Omental fat pad (tissue), 4 donors: ENCODE results near the gene MARCHF3. TPM values are rescaled to one million over a fixed set of nuclear protein-coding genes. Genes with fewer than 3 reads are reported as not detected.
"Not testable (repeated sequence)": the region's sequence is repeated elsewhere in the genome, so short reads cannot be mapped to it uniquely, and the experiment has no call there.

Experiments
- ATAC-seq: fragments of 150-250 bp; one replicate; pipeline ENCODE4 v1.9.1; 2016; ENCODE audit warnings: mild to moderate bottlenecking, moderate library complexity; ENCODE audit not compliant: low FRiP score
- DNase-seq: peaks from one replicate; pipeline ENCODE4 v3.0.0-alpha.2; 2019; ENCODE audit warnings: low spot score
- CTCF ChIP-seq, 3 donors: fragments of 450-650 bp; IDR thresholded peaks; one replicate each; pipeline ENCODE4 v1.5.1; 2016 to 2017; ENCODE audit warnings: antibody characterized with exemption in 3 of 3, mild to moderate bottlenecking in 3 of 3, moderate library complexity in 2 of 3
- total RNA-seq, 4 donors: library from RNA; depleted of rRNA; stranded (reverse); fragments of >200 nt; gene quantifications; one replicate each; pipeline ENCODE4 v1.1.0, GENCODE V29; 2016

MARCHF3 gene
- total RNA-seq, 4 donors from 2014 or later: 7.4 to 72.7 (median 16.2) TPM

- DNase-seq (no peak), ATAC-seq (no peak)
- no peak for TF ChIP-seq CTCF (IDR thresholded peaks at IDR 0.05)
Observed at GRCh38 chr5:126949475-126949874, 80.9 kb downstream of the MARCHF3 start.

- no peak for TF ChIP-seq CTCF (IDR thresholded peaks at IDR 0.05)
- DNase-seq (no peak), ATAC-seq (no peak)
Observed at GRCh38 chr5:126948453-126948852, 81.9 kb downstream of the MARCHF3 start.

GRCh38 chr5:126948011-126948355 lies 82.4 kb downstream of the MARCHF3 start:
- ATAC-seq: no peak
- DNase-seq: no peak
- TF ChIP-seq CTCF (IDR thresholded peaks at IDR 0.05): no peak

- no peak for DNase-seq
- no peak for ATAC-seq
- TF ChIP-seq CTCF (IDR thresholded peaks at IDR 0.05): no peak
Observed at GRCh38 chr5:126947146-126948010, 83.0 kb downstream of the MARCHF3 start.

- not testable (repeated sequence) for ATAC-seq, DNase-seq
Observed at GRCh38 chr5:126942908-126943307, 87.5 kb downstream of the MARCHF3 start.

- no peak for TF ChIP-seq CTCF (IDR thresholded peaks at IDR 0.05)
- DNase-seq (no peak), ATAC-seq (no peak)
Observed at GRCh38 chr5:126941403-126941802, 89.0 kb downstream of the MARCHF3 start.

GRCh38 chr5:126939887-126940286 lies 90.5 kb downstream of the MARCHF3 start:
- no peak for ATAC-seq
- DNase-seq: no peak
- no peak for TF ChIP-seq CTCF (IDR thresholded peaks at IDR 0.05)
